GM19455 (cell line): ENCODE results near the gene GPHB5.
A peak's percentile ranks its signal among the peaks of the same experiment; 100 is the strongest.
"Not testable (repeated sequence)": the region's sequence is repeated elsewhere in the genome, so short reads cannot be mapped to it uniquely, and the experiment has no call there.

ENCODE experiments used
- ATAC-seq: cut with Tn5 transposase; IDR thresholded peaks from one replicate; pipeline ENCODE4 v1.9.1; 2021; ENCODE audit not compliant: unreplicated experiment

Gene GPHB5

DNA sequence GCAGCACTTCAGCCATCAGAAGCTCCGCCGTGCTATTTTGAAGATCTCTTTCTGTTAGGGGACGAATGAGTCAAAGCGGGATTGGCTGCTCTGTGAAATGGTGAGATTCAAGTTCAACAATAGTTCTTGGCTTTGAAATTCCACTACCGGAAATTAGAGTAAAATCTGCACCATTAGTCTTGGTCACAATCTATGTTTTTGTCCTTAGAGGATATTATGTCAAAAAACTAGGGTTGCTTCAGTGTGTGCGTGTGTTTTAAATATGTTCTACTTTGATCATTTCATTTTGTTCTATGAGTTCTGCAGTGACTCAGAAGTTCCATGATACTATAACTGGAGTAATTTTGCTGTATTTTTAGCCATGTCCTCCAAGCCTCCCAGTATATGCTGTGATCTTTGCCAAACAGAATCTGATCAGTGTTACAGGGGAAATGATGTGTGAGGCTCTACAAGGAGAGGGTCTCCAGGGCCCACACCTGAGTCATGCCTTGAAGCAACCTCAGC lies 22.6 kb downstream of the GPHB5 start:
- peak; percentile 77 for ATAC-seq

DNA sequence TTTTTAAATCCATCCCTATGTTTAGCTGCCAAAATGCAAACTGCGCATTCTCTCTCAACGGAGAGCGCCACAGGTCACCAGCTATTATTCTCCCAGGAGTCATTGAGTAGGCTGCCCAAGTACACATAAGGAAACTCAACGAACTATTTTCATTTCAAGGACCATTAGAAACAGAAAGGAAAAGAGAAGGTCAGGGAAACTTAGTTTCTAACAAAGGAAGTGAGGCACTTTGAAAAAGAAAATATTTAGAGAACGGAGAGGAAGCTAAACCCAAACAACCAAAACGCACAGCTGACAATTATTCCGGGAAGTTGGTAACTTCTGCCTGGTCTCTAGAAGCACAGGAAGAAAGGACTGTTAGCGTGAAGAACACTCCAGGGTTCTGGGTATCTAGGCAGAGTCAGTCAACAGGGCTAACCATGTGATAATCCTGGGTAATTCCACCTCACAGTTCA lies 23.5 kb downstream of the GPHB5 start:
- no peak for ATAC-seq

DNA sequence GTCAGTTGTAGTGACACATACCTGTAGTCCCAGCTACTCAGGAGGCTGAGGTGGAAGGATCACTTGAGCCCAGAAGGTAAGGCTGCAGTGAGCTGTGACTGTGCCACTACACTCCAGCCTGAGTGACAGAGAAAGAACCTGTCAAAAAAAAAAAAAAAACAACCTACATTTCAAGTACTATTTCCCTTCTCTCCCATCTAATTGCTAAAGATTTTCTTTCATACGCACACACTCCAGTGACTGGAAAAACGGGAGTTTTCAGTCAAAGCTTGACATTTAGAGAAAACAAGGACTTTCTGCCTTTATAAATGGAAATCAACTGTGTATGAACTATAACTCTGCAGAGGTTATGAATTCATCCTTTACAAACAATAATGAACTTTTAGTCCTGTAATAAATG lies 25.9 kb downstream of the GPHB5 start:
- no peak for ATAC-seq

DNA sequence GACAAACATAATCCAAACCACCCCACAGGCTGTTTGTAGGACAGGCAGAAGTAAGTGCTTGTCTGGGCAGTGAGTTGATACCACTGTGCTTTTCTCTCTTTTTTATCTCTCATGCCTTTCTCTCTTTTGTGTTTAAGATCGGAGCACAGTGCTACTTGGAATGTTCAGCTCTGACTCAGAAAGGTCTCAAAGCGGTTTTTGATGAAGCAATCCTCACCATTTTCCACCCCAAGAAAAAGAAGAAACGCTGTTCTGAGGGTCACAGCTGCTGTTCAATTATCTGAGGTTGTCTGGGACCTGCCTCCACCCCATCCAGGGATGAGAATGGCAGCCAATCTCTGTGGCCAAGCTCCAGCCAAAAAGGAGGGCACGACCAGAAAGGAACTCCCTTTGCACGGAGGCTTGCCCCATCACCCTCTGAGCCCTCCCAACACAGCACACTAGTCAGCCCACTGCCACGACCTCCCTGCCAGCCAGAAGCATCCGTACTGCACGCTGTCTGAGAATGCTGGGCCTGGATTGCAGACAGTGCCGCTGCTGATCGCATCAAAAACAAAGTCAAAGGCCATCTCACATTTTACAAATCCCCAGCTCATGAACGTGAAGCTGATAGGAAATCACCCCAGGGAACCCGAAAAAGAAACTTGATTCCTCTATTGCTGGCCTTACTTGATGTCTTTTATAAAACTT lies 27.8 kb downstream of the GPHB5 start:
- no peak for ATAC-seq

DNA sequence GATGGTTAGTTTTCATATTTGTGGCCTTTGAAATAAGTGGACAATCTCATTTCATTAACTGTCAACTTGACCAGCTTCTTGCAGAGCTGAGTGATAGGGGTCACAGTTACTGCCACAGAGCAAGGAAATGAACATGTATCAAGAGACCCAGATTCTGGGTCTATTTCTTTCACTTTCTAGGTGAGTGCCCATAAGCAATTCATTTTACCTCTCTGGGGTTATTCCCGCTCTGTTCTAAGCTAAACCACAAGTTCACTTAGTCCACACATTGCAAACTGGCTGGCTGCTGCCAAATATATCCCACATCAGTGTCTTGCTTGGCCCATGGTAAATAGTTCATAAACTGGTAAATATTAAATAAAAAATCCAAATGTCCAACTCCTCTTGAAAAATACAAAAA lies 29.9 kb downstream of the GPHB5 start:
- no peak for ATAC-seq

DNA sequence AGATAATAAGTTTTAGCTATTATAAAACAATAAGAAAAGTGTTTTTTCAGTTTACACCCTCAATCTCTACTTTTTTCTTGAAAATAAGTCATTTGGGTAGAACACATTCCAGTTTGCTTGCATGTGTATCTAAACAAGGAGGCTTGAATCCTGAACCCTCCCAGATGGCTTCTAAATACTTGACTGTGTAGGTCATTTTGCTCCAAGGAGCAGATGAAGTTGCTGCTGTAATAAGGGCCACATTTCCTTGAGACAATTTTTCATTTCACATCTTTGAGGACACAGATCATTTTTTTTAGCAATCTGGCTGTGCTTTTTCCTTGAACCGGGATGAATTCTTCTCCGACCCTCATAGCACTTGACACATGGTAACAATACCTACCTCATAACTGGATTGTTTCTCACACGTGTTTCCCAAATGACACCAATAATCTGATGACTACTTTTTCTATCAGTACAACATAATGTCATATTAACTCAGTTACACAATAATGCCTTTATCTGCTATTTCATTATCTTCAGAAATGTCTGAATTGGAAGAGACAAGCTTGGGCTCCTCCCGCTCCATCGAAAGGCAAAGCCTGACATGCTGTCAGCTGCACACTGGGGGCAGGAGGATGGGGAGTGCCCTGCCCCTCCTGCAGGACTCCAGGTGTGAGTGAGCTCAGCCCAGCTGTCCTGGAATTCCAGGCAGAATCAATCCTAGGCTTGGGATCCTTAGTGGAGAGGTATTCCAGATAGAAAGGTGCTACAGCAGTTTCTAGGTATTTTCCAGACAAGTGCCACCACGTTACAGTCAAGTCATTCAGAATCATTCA lies 30.9 kb downstream of the GPHB5 start:
- ATAC-seq: no peak

DNA sequence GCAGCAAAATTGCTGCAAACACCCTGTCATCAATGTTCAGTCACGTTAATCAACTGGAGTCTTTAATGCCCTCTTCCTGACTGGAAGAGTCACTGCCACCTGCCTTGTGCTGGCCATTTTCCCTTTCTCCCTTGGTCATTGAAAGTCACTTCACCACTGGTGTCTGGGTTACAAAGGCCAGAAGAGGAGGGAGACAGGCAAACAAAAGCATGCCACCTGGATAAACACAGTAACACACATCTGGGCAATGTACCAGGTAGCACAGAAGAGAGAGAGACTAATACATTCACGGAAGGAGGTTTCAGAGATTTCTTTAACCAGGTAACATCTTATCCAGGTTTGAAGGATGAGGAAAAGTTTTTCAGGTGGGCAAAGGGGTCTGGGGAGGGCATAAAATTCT lies 32.7 kb downstream of the GPHB5 start:
- no peak for ATAC-seq

DNA sequence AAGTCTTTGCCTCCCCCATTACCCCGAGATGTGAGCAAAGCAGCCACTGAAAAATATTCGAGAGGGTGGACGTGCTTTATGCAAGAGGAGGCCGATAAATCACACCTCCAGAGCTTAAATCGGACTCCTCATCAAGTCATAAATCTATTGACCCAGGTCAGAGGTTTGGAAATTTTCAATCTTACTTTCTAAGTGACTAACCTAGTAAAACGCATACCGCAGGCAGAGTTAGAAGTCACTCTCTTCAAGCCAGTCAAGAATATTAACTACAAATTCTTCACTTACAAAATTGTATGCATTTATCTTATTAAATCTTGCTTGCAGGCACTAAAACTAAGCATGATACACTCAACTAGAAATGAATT lies 34.9 kb downstream of the GPHB5 start:
- no peak for ATAC-seq

DNA sequence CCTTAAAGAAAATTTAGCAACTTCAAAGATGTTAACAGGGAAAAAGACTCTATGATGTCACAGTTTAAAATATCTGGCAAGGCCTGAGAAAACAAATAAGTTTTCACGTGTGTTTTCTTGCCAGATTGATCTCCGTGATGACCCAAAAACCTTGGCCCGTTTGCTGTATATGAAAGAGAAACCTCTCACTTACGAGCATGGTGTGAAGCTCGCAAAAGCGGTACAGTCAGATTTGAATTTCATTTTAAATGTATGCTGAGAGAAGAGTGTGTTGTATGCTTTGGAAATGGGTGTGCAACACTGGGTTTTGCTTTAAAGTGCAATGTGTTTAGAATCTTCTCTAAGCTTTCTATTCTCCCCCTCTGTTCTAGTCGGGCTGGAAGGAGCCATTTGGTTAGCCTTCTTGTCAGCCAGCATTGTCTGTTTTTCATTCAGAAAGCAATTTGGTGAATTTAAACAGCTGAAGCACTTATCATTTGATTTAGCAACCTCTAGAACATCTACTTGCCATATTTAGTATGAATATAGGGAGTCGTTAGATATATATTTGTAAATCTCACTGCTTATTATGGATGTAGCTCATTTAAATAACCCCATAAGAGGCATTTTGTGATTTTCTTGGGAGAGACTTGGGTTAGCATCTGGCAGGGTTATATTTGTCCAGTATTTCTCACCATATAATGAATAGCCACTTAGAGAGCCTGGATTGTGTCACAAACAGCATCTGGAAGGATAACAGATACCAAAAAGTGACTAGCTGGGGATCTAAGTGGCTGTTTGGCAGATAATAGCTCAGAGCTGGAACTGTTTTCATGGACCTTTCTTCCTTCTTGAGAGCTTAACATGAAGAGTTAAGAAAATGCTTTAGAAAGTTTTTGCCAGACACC lies 35.5 kb downstream of the GPHB5 start:
- ATAC-seq: no peak

DNA sequence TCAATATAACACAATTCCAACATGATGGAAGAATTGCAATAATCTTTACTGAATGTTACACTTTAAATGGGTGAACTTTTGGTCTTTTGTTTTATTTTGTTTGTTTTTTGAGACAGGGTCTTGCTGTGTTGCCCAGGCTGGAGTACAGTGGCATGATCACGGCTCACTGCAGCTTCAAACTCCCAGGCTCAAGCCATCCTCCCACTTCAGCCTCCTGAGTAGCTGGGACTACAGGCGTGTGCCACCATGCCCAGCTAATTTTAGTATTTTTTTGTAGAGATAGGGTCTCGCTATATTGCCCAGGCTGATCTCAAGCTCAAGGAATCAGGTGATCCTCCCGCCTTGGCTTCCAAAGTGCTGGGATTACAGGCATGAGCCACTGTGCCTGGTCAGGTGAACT lies 38.8 kb downstream of the GPHB5 start:
- not testable (repeated sequence) for ATAC-seq

DNA sequence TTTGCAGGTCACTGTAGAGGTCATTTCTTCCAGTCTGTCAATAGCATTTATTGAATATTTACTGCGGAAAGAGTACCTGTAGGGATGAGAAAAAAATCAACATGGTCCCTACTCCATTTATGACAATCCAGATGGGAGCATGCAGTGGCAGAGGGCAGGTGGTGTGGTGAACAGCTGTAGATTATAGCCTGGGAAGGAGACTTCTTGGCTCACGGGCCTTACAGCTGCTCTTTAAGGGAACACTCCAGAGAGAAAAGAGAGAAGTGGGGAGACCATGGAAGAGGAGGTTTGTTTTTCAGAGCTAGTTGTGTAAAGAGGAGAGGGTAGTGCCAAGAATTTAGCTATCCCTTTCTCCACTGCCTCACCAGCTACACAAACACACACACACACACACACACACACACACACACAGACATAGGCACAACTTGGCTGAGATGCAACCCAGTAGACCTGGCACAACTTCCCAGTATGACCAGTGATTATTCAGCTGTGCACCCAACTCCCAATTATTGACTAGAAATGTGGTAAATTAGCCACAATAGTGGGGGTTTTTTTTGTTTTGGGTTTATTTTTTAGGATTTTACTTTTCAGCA lies 41.0 kb downstream of the GPHB5 start:
- no peak for ATAC-seq

DNA sequence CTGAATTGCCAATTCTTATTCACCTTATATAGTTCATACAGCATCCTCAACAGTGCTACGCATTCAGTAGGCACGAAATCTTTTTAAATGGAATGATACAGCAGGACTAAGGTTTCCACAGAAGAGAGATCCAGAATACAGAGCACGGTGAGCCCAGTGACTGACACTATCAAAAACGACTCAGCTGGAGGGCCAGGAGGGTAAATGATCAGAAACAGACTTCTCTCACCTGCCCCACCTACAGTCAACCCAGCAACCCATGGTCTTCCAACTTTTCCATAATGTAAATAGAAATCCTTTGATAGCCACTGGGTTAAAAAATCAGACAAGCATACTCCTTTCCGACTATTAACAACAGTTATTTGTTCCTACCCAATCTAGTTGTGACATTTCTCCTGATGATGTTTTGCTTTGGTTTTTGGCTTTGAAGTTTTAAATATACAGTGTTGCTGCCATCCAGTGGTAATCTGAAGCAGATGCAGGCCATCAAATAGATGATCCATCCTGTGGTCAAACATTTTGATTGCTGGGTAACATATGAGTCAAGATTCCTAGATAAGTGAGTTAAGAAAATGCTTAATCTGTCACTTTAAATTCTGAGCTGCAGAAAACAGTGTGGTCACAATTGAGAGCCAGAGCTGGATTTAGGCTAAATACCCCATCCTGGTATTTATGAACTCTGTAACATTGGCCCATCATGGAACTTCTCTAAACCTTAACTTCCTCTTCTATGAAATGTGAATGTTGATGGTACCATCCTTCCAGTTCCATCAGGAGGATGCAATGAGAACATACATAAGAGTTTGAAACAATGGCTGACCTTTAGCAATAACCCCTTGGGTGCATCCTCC lies 42.0 kb downstream of the GPHB5 start:
- ATAC-seq: no peak

DNA sequence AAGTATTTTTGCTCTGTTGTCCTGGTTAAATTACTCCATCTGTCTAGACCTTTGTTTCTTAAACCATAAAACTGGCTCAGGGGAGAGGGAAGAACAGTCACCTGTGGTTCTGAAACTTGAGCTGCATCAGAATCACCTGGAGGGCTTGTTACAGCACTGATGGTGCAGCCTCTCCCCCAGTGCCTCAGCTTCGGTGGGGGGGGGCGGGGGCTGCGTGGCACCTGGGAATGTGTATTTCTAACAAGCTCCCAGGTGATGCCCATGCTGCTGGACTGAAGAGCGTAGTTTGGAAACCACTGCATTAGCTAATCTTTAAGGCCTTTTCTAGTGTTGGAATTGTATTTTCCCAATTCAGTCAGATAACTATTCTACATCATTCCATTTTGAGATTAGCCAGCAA lies 42.7 kb downstream of the GPHB5 start:
- no peak for ATAC-seq

DNA sequence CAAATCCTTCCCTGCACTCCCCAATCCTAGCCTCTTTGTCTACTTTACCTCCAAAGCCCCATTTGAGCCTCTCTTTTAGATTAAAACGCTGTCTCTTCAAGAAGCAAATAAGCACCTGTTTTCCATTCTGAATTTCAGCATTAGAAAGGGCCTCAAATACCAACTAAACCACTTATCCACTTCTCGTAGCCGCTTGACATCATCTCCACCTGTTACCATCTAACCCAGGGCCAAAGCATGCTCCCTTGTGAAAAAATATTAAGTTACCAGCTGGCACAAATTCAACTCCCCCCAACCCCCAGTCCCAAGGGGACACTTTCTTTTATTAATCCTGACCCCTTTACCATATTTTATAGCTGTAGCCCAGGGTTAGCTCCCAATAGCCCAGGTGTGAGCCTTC lies 43.1 kb downstream of the GPHB5 start:
- no peak for ATAC-seq

DNA sequence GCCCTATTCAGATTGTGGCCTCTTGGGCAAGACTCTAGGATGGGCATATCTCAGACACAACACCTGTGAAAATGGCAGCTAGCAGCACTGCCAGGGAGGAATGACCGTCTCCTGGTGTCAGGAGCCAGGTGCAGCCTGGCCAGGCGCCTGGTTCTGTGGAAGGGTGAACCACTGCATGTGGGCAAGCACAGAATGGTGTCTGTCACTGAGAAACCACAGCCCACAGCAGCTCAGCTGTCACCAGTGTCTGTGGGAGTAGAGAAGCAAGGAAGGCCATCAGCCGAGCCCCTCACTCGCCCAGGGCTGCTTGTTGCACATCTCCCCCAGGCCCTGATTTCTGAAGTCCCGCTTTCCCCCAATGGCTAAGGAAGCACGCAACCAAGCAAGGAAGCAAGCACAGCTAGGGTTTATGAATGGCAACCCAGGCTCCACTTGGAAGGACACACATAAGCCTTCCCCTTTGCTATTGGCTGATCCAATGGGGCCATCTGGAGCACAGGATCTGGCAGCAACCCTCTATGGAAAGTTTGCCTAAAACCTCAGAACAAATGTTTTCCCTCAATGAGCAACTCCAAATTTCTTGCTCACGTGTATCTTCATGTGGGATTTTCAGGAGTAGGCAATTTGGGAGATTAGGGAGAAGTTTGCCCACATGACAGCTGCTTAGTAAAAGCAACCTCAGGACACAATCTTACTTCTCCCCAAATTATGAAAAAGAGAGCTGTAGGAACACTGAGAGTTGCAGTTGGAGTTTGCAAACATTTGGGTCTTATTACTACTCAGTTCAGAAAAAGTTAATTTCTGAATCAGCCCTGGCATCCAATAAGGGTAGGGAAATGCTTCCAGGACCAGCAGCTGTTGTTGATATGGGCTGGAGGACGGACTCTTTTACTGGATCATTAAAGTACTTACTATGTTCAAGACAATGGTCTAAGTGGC lies 44.7 kb downstream of the GPHB5 start:
- ATAC-seq: no peak

DNA sequence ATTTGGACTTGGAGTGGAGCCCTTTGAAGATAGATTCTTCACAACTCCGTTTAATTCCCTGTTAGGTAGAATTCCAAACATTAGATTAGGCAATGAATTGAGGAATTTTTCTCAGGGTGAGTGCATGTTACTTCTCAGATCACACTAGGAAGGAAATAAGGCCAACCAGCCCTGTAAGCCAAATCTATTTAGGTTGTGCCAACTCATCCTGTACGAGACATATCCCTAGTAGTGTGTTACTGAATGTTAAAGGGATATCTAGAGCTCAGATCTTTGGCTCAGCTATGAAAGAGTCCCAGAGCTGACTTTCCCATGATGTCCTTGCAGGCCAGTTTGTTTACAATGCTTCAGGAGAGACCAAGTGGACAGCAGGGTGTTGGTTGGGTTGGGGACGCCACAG lies 45.6 kb downstream of the GPHB5 start:
- ATAC-seq: no peak

DNA sequence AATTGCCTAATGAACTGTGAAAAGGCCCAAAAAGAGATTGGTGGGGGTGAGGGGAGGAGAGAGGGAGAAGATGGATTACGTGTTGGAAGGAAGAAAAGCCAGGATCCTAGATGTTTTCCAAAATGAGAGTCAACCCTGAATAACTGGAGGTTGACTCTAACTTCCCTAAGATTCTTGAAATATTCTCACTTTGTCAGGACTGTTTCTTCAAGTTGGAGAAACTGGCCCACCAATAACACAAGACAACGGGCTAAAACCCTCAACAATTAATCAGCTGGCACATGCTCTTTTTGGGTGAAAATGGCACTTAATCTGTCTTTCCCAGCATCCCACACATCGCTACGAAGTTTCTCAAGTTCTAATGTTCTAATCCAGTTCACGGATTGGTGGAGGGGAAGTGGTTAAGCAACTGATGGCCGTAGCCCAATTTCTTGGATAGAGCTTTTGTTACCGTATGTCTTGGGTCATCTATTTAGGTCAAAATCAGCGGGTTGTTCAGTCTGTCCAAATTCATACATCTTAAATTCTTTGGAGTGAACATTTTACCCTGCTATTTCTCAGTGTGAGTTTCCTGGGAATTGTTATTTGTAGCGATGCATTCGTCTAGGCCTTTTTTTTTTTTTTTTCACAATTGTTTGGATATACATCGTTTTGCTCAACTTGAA lies 49.0 kb downstream of the GPHB5 start:
- no peak for ATAC-seq

DNA sequence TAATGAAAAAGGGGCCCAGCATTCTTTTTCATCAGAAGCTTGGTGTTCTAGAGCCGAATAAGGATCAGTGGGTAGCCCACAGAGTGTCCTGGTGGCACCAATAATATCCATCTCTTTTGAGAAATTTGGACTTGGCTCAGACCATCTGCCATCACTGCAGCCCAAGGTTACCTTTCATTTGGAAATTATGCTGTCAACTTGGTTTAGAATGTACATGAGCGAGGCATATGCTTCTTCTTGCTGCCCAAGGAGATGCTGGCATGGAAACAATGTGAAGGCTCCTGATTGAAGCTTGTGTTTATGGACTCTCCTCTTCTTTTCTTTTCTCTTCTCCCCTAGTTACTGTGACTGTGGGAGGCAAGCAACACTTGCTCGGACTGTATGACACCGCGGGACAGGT lies 50.0 kb downstream of the GPHB5 start:
- no peak for ATAC-seq

DNA sequence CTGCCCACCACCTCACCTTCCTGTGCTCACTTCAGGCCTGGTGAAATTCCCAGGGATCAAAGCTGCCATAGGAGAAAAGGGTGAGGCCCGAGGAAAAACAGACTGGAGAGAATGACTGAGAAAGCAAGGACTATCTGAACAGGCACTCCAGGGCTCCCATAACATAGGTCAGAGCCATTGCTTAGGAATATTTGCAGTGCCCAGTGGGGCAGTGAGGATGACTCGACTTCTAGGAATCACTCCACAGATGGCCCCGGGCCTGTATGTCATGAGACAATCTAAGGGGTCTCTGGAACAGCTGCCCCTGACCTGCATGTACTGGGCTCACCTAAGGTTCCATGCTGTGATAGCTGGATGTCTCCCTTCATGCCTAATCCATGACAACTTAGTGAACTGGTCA lies 51.6 kb downstream of the GPHB5 start:
- no peak for ATAC-seq
